Loucy (cell line): ENCODE measurements around the gene CADM2.

Experiments
- EZH2phosphoT487 ChIP-seq: fragments of 200-600 bp; IDR thresholded peaks from 2 replicates; pipeline ENCODE4 v1.6.1; 2018; ENCODE audit warnings: antibody characterized with exemption, mild to moderate bottlenecking, moderate library complexity, borderline replicate concordance
- TF ChIP-seq, protein P1 (sequence below): fragments of 200-600 bp; sonication (generic); conservative IDR thresholded peaks from 2 replicates; pipeline ENCODE4 v1.5.1; 2014; ENCODE audit warnings: mild to moderate bottlenecking, antibody characterized with exemption, low read length

- TF ChIP-seq, protein P1, sequence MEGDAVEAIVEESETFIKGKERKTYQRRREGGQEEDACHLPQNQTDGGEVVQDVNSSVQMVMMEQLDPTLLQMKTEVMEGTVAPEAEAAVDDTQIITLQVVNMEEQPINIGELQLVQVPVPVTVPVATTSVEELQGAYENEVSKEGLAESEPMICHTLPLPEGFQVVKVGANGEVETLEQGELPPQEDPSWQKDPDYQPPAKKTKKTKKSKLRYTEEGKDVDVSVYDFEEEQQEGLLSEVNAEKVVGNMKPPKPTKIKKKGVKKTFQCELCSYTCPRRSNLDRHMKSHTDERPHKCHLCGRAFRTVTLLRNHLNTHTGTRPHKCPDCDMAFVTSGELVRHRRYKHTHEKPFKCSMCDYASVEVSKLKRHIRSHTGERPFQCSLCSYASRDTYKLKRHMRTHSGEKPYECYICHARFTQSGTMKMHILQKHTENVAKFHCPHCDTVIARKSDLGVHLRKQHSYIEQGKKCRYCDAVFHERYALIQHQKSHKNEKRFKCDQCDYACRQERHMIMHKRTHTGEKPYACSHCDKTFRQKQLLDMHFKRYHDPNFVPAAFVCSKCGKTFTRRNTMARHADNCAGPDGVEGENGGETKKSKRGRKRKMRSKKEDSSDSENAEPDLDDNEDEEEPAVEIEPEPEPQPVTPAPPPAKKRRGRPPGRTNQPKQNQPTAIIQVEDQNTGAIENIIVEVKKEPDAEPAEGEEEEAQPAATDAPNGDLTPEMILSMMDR, result no peak
- no peak for TF ChIP-seq EZH2phosphoT487
These were observed 523.4 kb downstream of the CADM2 start for GRCh38 chr3:85482213-85482490.
